ENCODE measurements around the gene CALML5. TPM values are rescaled to one million over a fixed set of nuclear protein-coding genes. Genes with fewer than 3 reads are reported as not detected.

Gene CALML5
- total RNA-seq, 1 experiment from 2014 or later: not detected

GRCh38 chr10:5497289-5497688, 2.1 kb downstream of the CALML5 start:
- no peaks in the 10 kb centered on the region for H3K36me3 ChIP-seq
- DNase-seq: no peak
- no peak overlapping the region for H3K4me3 ChIP-seq
- no peaks in the 10 kb centered on the region for H3K27me3 ChIP-seq
- H3K9me3 ChIP-seq: no peaks in the 10 kb centered on the region

- no peak for DNase-seq
- Histone ChIP-seq H3K9me3 (no peaks in the 10 kb centered on the region), H3K4me3 (no peak overlapping the region)
Measured at GRCh38 chr10:5496261-5497250, 2.8 kb downstream of the CALML5 start.

GRCh38 chr10:5494611-5495010, 4.8 kb downstream of the CALML5 start:
- no peak overlapping the region for H3K4me3 ChIP-seq
- H3K27me3 ChIP-seq: no peaks in the 10 kb centered on the region
- H3K9me3 ChIP-seq: no peaks in the 10 kb centered on the region
- H3K36me3 ChIP-seq: no peaks in the 10 kb centered on the region
- no peak for DNase-seq

More at GRCh38 chr10:5496261-5497250, 2.8 kb downstream of the CALML5 start:
- Histone ChIP-seq H3K36me3 (no peaks in the 10 kb centered on the region), H3K27me3 (no peaks in the 10 kb centered on the region)

GRCh38 chr10:5493691-5494090, 5.7 kb downstream of the CALML5 start:
- Histone ChIP-seq H3K4me3 (no peak overlapping the region), H3K27me3 (no peaks in the 10 kb centered on the region), H3K36me3 (no peaks in the 10 kb centered on the region), H3K9me3 (no peaks in the 10 kb centered on the region)
- no peak for DNase-seq

GRCh38 chr10:5492929-5493576, 6.3 kb downstream of the CALML5 start:
- Histone ChIP-seq H3K27me3 (no peaks in the 10 kb centered on the region), H3K9me3 (no peaks in the 10 kb centered on the region), H3K36me3 (no peaks in the 10 kb centered on the region), H3K4me3 (no peak overlapping the region)
- no peak for DNase-seq

GRCh38 chr10:5492322-5492855, 7.0 kb downstream of the CALML5 start:
- Histone ChIP-seq H3K9me3 (no peaks in the 10 kb centered on the region), H3K36me3 (no peaks in the 10 kb centered on the region), H3K27me3 (no peaks in the 10 kb centered on the region), H3K4me3 (no peak overlapping the region)
- no peak for DNase-seq

- Histone ChIP-seq H3K4me3 (no peak overlapping the region), H3K9me3 (no peaks in the 10 kb centered on the region), H3K36me3 (no peaks in the 10 kb centered on the region), H3K27me3 (no peaks in the 10 kb centered on the region)
- DNase-seq: no peak
Measured at GRCh38 chr10:5491477-5491876, 7.9 kb downstream of the CALML5 start.

GRCh38 chr10:5490698-5491464, 8.5 kb downstream of the CALML5 start:
- H3K9me3 ChIP-seq: no peaks in the 10 kb centered on the region
- no peak for DNase-seq
- no peak overlapping the region for H3K4me3 ChIP-seq
- no peaks in the 10 kb centered on the region for H3K36me3 ChIP-seq
- H3K27me3 ChIP-seq: no peaks in the 10 kb centered on the region

GRCh38 chr10:5490032-5490431, 9.3 kb downstream of the CALML5 start:
- H3K36me3 ChIP-seq: no peaks in the 10 kb centered on the region
- no peaks in the 10 kb centered on the region for H3K27me3 ChIP-seq
- no peak overlapping the region for H3K4me3 ChIP-seq
- no peaks in the 10 kb centered on the region for H3K9me3 ChIP-seq
- no peak for DNase-seq

- peaks cover 5% of the 10 kb centered on the region; the same call in 1 of the 2 replicates for H3K9me3 ChIP-seq
- H3K4me3 ChIP-seq: no peak overlapping the region
- no peaks in the 10 kb centered on the region for H3K36me3 ChIP-seq
- no peaks in the 10 kb centered on the region for H3K27me3 ChIP-seq
- no peak for DNase-seq
Measured at GRCh38 chr10:5488272-5489161, 10.9 kb downstream of the CALML5 start.

- H3K27me3 ChIP-seq: no peaks in the 10 kb centered on the region
- H3K4me3 ChIP-seq: no peak overlapping the region
- DNase-seq: no peak
- H3K36me3 ChIP-seq: no peaks in the 10 kb centered on the region
- H3K9me3 ChIP-seq: peaks cover 5% of the 10 kb centered on the region; the same call in 1 of the 2 replicates
Measured at GRCh38 chr10:5486853-5487235, 12.5 kb downstream of the CALML5 start.

- no peaks in the 10 kb centered on the region for H3K27me3 ChIP-seq
- H3K36me3 ChIP-seq: no peaks in the 10 kb centered on the region
- no peak for DNase-seq
- H3K9me3 ChIP-seq: peaks cover 5% of the 10 kb centered on the region; the same call in 1 of the 2 replicates
- no peak overlapping the region for H3K4me3 ChIP-seq
Measured at GRCh38 chr10:5485948-5486852, 13.2 kb downstream of the CALML5 start.

- no peak overlapping the region for H3K4me3 ChIP-seq
- no peaks in the 10 kb centered on the region for H3K36me3 ChIP-seq
- no peaks in the 10 kb centered on the region for H3K27me3 ChIP-seq
- no peak for DNase-seq
- H3K9me3 ChIP-seq: peaks cover 5% of the 10 kb centered on the region; the same call in 1 of the 2 replicates
Measured at GRCh38 chr10:5485290-5485689, 14.1 kb downstream of the CALML5 start.

GRCh38 chr10:5484205-5484604, 15.2 kb downstream of the CALML5 start:
- H3K4me3 ChIP-seq: no peak overlapping the region
- H3K27me3 ChIP-seq: no peaks in the 10 kb centered on the region
- no peaks in the 10 kb centered on the region for H3K36me3 ChIP-seq
- peaks cover 5% of the 10 kb centered on the region; the same call in 1 of the 2 replicates for H3K9me3 ChIP-seq
- DNase-seq: no peak

GRCh38 chr10:5482016-5482415, 17.4 kb downstream of the CALML5 start:
- Histone ChIP-seq H3K27me3 (no peaks in the 10 kb centered on the region), H3K36me3 (no peaks in the 10 kb centered on the region), H3K4me3 (no peak overlapping the region), H3K9me3 (peaks cover 5% of the 10 kb centered on the region; the same call in 1 of the 2 replicates)
- no peak for DNase-seq
